GM21360 (cell line): ENCODE results near the gene KDM4C.
A peak's percentile ranks its signal among the peaks of the same experiment; 100 is the strongest.

ENCODE experiments used
- ATAC-seq: cut with Tn5 transposase; IDR thresholded peaks from one replicate; pipeline ENCODE4 v1.9.1; 2021; ENCODE audit warnings: mild to moderate bottlenecking, moderate library complexity; ENCODE audit not compliant: unreplicated experiment

KDM4C gene

DNA sequence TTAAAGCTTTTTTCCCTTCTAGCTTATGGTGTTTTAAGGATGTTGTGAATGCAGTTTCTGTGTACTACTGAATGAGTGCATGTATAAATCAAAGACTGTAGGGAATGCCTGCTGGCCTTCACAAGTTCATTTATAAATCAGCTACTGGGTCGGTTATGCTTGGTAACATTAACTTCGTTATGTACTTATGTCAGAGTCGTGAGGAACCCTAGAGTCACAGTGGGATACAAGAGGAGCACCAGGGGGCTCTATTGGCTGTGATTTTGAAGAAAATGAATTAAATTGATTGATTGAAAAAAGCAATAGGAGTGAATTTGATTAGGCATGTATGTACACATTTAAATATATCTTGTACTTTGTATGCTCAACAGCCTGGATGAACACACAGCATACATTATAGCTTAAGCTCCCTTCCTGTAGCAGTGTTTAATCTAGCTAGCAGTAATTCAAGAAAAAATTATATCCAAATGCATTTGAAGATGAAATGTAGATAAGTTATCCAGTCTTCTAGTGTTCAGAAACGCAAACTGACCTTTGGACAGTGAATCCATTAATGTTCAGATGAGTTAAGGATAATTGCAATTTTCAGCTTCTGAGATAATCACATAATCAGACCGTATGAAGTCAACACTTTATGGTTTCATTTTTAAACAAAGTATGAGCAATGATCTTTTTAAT, 204.2 kb downstream of the KDM4C start:
- no peak for ATAC-seq

DNA sequence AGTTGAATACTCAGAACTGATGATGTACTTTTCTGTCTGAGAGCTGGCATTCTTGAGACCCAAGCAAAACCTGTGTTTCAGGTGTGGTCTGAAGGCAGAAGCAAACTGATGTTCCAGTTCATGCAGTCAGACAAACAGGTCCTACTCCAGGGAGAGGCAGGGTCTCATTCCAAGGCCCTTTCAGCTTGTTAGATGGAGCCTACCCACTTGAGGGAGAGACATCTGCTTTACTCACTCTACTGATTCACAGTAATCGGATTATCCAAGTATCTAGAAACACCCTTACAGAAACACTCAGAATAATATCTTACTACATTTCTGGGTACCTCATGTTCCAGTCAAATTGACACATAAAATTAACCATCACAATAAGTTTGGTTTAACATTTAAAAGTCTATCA, 207.8 kb downstream of the KDM4C start:
- ATAC-seq = no peak

DNA sequence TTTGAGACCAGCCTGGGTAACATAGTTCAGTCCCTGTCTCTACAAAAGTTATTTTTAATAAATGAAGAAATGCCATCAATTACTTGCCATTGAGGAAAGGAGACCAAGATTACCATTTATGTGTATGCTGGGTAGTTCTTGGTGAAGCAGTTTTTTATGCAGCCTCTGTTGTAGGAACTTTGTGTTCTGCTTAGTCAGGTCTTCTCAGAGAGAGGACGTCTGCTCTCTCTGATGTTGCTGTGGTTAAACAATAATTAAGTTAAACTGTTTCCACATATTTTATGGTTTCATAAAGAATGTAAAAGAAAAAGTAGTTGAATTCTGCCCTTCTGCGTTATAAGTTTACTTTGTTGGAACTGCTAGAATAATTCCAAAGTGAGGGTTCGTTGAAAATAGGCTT, 210.5 kb downstream of the KDM4C start:
- ATAC-seq = no peak

DNA sequence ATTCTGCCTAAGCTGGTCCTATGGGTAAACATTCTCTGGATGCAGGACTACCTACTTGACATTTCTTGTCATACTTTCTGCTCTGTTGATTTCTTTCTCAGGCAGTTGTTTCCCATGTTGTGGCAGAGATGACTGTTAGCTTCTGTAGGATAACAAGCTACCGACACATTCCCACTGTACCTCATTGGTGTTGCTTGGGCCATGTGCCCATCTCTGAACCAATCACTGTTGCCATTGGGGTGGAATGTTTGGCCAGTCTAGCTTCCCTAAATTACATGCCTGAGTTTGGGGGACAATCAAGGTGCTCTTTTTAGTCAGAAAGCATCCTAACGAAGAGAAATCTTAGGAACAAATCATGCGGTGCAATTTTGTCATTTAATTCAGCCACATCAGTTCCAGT, 212.0 kb downstream of the KDM4C start:
- no peak for ATAC-seq

DNA sequence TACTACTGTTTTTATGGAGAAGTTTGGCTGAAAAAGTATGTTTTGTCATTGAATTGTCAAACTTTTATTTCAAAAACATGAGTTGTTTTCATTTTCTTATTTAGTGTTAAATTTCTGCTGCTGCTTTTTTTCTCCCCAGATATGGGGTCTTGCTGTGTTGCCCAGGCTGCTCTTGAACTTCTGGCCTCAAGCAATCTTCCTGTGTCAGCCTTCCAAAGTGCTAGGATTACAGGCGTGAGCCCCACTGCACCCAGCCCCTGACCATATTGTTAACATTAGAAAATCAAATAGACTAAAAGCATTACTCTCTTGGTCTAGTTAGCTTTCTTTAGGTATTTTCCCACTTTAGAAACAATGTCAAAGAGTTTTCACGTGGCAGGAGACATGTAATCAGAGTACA, 215.3 kb downstream of the KDM4C start:
- ATAC-seq = no peak

DNA sequence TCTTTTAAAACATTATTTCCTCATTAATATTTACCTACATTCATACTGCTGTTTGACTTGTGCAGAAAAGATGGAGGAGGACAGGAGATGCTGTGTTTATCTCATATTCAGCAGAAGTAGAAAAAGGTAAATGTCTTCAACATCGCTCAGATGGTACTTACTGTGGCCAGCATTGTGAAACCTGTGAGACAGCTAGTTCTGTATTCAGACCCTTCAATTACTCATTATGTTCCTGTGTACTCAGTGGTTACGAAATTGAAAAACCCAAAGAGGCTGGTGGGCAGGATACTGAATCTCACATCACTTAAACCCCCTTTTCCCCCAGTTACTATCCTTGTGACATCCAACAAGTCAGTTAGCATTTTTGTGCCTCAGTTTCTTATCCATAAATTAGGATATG, 216.0 kb downstream of the KDM4C start:
- ATAC-seq = peak; percentile 98

DNA sequence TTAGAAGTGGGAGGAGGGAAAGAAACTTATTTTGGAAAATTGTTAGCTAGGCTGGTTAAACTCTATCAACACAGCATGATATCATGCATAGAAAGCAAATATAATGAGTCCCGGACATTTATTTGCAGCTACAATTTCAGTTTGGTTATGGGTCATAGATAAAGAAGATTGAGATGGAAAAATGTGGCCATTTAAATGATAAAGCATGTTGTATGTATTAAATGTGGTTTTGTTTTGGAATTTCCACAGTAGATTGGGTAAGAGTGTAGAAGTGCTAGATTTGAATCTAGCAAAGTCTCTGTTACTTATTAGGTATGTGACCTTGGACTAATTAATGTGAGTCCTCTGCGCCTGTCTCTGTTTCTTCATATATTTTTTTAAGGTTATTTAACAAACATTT, 217.4 kb downstream of the KDM4C start:
- no peak for ATAC-seq

DNA sequence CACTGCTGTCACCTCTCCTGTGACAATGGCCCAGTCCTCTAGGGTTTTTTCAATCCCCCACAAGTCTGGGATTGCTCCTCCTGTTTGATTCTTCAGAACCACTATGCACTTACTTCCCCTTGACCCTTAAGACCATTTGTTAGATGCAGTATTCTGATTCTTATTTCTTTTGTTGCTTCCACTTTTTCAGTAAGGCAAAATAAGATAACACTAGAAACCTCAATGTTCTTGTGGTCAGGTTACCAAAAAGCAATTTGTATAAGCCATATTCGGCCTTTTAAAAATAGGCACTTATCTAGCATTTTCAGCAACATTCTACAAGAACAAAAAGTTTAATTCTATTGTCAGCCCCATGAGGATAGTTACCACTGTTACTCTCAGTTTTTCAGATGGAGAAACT, 220.0 kb downstream of the KDM4C start:
- ATAC-seq = no peak

DNA sequence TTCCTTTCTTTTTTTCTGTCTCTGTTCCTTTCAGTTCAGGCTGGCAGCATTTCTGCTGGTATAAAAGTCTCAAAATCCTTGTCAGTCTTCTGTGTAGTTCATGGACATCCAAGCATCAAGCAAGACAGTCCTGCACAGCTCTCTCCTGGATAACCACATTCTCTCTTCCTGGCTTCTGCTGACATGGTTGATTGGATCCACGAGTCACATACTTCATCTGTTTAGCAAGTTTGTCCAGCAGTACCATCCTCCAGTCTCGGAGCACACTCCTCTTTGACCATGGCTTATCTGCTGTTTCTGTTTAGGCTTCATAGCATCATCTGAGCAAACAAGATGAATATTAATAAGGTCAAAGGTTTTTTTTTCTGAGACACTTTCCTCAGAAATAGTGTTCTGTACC, 220.8 kb downstream of the KDM4C start:
- no peak for ATAC-seq

DNA sequence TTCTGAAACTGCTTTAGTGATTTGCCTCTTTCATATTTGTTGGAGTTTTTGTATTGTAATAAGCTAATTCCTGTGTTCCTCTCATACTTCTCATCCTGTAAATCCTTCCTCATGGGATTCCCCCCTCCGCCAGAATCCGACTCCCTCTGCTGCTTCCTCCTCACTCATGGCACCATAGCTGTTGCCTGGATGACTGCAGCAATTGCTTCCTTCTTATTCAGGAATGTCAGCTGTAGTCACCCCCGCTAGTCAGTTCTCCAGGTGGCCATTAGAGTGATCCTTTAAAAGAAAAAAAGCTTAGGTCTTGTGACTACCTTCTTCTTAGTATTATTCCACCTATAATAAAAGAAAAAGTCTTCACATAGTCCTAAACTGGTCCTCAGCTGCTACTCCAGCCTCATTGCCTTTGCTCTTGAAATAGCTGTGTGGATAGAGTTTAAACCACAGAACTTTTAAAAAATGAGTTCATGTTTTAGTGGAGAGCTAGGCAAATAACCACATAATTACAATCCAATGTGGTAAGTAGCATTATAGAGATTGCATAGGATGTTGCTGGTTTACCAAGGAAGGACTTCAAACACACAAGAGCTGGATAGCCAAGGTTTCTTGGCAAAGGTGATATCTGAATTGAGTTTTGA, 227.3 kb downstream of the KDM4C start:
- ATAC-seq = no peak

DNA sequence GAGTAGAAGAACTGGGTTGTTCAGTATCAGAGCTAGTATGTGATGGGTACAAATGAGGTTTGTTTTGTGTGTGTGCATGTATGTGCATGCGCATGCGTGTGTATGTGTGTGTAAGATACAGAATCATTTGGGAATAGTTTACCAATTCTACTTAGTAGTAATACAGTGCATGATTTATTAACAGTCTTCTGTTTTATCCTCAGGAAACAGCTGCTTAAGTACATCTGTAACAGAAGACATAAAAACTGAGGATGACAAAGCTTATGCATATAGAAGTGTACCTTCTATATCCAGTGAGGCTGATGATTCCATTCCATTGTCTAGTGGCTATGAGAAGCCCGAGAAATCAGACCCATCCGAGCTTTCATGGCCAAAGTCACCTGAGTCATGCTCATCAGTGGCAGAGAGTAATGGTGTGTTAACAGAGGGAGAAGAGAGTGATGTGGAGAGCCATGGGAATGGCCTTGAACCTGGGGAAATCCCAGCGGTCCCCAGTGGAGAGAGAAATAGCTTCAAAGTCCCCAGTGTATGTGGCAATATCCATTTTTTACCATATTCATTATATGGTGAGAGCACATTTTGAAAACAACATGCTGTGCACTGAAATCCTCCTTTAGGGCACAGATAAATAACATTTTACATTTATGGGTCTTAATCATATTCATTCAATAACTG, 228.5 kb downstream of the KDM4C start:
- no peak for ATAC-seq

DNA sequence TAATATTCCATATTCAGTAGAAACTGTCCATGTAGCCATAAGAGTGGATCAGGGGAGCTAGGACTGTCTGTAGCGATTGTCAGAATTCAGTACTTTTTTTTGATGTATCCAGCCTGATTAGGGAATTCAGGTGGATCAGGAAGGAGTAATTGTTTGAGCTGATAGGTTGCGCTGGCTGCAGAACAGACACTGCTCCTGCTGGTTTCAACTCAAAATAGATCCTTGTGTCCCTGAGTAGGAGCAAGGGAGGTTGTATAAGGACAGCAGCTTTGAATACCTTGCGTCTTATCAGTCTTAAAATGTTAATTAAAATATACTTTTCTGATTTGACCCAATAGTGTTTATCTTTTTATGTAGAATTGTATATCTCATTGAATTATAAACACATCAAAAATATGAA, 229.6 kb downstream of the KDM4C start:
- ATAC-seq = no peak

DNA sequence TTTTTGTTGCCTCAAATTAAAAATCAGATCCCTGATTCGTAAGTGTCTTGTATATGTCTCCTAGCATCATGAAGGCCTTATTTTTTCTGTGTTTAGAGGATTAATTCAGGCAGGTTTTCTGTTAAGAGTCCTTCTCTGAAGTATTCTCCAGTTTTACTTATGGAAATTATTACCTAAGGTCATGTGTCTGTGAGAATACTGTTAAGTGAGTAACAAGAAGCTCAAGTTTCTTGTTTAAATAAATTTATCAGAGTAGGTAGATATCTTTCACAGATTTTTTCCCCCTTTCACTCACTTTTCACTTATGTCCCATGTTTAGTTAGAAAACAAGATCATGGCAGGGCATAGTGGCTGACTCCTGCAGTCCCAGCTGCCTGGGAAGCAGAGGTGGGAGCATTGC, 233.6 kb downstream of the KDM4C start:
- ATAC-seq = no peak

DNA sequence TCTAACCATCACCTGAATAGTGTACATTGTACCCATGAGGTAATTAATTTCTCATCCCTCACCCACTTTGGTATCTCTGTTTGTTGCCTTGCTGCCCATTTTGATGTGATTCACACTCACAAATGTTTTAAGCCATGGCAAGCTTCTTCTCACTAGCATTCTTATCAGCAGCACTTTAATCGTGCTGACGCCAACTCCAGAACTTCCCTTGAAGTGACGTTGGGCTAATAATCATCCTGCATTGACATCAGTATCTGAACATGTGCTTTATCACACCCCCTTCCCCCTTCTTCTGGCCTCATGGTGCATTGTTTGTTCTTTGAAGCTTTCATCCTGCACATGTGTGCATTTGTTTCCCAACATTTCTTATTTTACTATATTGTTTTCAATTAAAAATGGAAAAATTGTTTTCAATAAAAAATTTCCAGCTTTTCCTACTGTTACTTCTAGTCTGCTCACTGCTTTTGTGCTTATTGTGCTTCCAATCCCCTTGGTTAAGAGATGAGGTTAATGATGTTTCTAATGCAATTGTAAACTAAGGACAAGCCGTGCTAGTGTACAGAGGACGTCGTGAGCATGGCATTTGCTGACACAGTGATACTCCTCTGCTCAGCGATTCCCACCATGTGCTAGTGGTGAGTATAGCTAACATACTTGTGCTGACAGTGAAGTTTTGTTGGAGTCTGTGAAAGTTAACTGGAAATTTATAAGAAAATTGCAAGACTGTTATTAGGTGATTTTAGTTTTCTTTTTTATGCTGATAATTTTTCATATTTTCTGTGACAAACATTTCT, 238.5 kb downstream of the KDM4C start:
- ATAC-seq = no peak

DNA sequence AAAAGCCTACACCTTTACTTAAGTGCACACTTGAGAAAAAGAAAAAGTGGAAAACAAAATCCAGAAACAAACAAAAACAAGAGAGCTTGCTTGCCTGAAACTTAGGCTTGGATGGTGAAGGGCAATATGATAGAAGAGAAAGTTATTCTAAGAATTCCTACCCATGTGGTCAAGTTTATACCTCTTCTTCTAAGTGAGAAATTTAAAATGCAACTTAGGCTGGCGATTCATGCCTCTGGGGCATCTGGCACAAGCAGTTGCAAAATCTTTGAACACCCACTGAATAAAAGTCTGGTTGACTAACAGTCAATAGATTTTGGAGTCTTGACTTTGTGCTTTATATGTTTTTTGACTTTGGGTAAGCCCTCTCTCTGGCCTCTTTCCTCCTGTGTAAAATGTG, 239.6 kb downstream of the KDM4C start:
- no peak for ATAC-seq

DNA sequence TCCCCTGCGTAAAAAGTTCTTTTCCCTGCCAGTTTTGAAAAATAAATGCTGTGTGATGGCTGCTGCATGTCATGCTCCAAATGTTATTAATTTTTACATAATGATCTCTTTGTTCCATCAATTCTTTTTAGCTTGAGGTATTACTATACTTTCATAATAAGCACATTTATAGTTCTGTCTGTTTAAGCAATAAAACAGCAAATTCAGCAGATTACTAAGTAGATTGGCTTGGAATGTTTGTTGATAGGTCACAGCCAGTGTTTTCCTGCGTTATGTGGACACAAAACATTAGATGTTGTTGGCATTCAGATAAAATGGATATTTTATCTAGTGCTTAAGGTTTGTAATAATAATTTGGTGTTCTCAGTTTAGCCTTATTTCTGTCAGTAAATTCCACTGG, 242.0 kb downstream of the KDM4C start:
- no peak for ATAC-seq

DNA sequence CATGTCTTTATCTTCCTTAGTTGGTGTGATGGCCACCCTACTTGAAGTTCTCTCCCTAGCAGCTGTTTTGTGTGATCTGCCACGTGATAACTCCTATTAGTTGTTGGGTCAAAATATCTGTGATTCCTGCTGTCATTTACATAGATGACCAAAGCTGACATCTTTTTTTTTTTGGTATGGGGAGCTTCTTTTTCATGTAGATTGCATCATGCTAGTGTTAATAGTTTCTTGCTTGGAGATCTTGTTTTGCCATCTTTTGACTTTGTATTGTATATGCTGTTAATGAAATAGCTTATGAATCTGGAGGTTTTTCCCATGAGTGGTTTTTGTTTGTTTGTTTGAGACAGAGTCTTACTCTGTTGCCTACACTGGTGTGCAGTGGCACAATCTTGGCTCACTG, 243.8 kb downstream of the KDM4C start:
- no peak for ATAC-seq

DNA sequence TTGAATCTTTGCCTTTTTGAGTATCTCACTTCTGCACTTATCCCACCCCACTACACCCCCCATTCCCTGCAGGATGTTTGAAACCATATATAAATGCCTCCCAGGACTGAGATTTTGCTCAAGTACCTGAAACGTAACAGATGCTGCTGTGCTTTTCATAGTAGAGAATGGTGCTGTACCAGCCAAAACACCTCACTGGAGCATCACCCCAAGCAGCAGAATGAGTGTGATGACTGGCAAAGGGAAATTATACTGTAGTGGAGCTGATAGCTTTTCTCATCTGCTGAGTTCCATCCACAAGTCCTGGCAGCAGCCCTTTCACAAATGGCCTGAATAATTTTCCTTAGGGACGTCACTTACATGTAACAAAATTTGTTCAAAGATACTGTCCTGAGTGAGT, 246.1 kb downstream of the KDM4C start:
- ATAC-seq = no peak

DNA sequence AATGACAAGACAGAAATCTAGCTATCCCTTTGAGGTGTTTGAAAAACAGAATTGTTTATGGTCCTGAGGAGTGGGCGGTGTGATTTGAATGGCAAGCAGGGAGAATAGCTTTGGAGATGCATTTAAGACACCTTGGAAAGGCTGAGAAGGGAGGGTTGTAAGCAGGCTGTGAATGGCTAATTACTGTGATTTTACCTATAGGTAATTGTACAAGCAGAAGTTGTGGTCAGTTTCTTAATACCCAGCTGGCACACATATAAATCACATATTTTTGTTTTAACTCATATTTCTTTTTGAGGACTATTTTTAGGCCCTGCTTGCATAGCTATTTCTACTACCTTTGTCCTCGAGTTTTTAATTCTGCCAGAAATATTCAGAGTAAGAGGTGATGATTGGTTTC, 248.6 kb downstream of the KDM4C start:
- ATAC-seq = no peak

DNA sequence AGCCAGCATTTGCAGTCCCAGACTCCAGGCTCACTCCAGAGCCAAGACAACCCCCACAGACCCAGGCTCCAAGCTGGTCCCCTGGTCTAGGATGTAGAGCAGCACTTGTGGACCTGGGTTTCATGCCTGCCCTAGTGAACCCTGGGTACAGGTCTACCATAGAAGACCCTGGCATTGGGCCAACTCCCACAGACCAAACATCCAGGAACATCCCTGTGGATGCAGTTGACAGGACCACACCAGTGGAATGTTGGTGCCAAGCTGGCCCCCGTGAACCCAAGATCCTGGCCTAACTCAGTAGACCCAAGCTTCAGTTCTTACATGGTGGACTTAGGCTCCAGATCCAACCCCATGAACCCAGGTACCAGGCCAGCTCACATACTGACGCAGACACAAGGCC, 250.6 kb downstream of the KDM4C start:
- no peak for ATAC-seq

DNA sequence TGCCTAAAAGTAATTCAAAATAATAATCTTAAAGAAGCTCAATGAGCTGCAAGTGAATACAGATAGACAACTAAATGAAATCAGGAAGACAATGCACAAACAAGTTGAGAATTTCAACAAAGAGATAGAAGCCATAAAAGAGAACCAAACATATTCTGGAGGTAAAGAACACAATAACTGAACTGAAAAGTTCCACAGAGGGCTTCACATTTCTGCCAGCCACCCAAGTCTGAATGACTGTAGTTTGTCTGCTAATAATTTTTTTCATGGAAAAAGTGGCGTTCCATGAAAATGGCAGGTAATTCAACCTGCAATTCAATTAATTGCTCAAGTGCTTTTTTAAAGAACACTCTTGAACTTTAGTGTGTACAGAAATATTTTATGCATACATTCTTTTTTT, 251.3 kb downstream of the KDM4C start:
- no peak for ATAC-seq
